ENCODE results near the gene CMTM7.

Gene CMTM7

GRCh38 chr3:32420126-32421038 lies 28.7 kb downstream of the CMTM7 start:
- peak overlapping the region; percentile 84 for H3K27ac ChIP-seq (ENCODE audit: poor library complexity, severe bottlenecking)
- no peaks in the 10 kb centered on the region for H3K36me3 ChIP-seq (ENCODE audit: low read depth)
- H3K4me1 ChIP-seq (ENCODE audit: insufficient read depth, poor library complexity, severe bottlenecking), result peaks cover 36% of the 10 kb centered on the region
- H3K27me3 ChIP-seq (ENCODE audit: insufficient read depth, poor library complexity, severe bottlenecking), result no peaks in the 10 kb centered on the region
- no peak overlapping the region for H3K4me3 ChIP-seq (ENCODE audit: severe bottlenecking)
- DNase-seq (ENCODE audit: low spot score) (peak; percentile 89), ATAC-seq (ENCODE audit: low read depth) (peak; percentile 82)
- TF ChIP-seq CTCF (IDR thresholded peaks at IDR 0.05; ENCODE audit: poor library complexity, severe bottlenecking), result peak; percentile 36
- H3K9me3 ChIP-seq (ENCODE audit: severe bottlenecking), result no peaks in the 10 kb centered on the region

GRCh38 chr3:32421185-32421584 lies 29.5 kb downstream of the CMTM7 start:
- peaks cover 36% of the 10 kb centered on the region for H3K4me1 ChIP-seq (ENCODE audit: insufficient read depth, poor library complexity, severe bottlenecking)
- no peaks in the 10 kb centered on the region for H3K36me3 ChIP-seq (ENCODE audit: low read depth)
- DNase-seq (ENCODE audit: low spot score) (no peak), ATAC-seq (ENCODE audit: low read depth) (no peak)
- H3K4me3 ChIP-seq (ENCODE audit: severe bottlenecking), result no peak overlapping the region
- no peaks in the 10 kb centered on the region for H3K27me3 ChIP-seq (ENCODE audit: insufficient read depth, poor library complexity, severe bottlenecking)
- H3K27ac ChIP-seq (ENCODE audit: poor library complexity, severe bottlenecking), result peak overlapping the region; percentile 84
- no peaks in the 10 kb centered on the region for H3K9me3 ChIP-seq (ENCODE audit: severe bottlenecking)
- TF ChIP-seq CTCF (IDR thresholded peaks at IDR 0.05; ENCODE audit: poor library complexity, severe bottlenecking), result no peak

GRCh38 chr3:32421991-32422859 lies 30.6 kb downstream of the CMTM7 start:
- no peaks in the 10 kb centered on the region for H3K27me3 ChIP-seq (ENCODE audit: insufficient read depth, poor library complexity, severe bottlenecking)
- H3K27ac ChIP-seq (ENCODE audit: poor library complexity, severe bottlenecking), result peak overlapping the region; percentile 84
- TF ChIP-seq CTCF (IDR thresholded peaks at IDR 0.05; ENCODE audit: poor library complexity, severe bottlenecking), result no peak
- H3K4me3 ChIP-seq (ENCODE audit: severe bottlenecking), result no peak overlapping the region
- H3K4me1 ChIP-seq (ENCODE audit: insufficient read depth, poor library complexity, severe bottlenecking), result peaks cover 36% of the 10 kb centered on the region
- DNase-seq (ENCODE audit: low spot score) (peak; percentile 95), ATAC-seq (ENCODE audit: low read depth) (peak; percentile 72)
- no peaks in the 10 kb centered on the region for H3K9me3 ChIP-seq (ENCODE audit: severe bottlenecking)
- no peaks in the 10 kb centered on the region for H3K36me3 ChIP-seq (ENCODE audit: low read depth)

GRCh38 chr3:32422943-32423342 lies 31.3 kb downstream of the CMTM7 start:
- no peaks in the 10 kb centered on the region for H3K27me3 ChIP-seq (ENCODE audit: insufficient read depth, poor library complexity, severe bottlenecking)
- TF ChIP-seq CTCF (IDR thresholded peaks at IDR 0.05; ENCODE audit: poor library complexity, severe bottlenecking), result no peak
- DNase-seq (ENCODE audit: low spot score), result no peak
- peak overlapping the region; percentile 84 for H3K27ac ChIP-seq (ENCODE audit: poor library complexity, severe bottlenecking)
- no peak for ATAC-seq (ENCODE audit: low read depth)
- no peak overlapping the region for H3K4me3 ChIP-seq (ENCODE audit: severe bottlenecking)
- no peaks in the 10 kb centered on the region for H3K36me3 ChIP-seq (ENCODE audit: low read depth)
- peaks cover 36% of the 10 kb centered on the region for H3K4me1 ChIP-seq (ENCODE audit: insufficient read depth, poor library complexity, severe bottlenecking)
- no peaks in the 10 kb centered on the region for H3K9me3 ChIP-seq (ENCODE audit: severe bottlenecking)

Measured in RWPE2 (cell line).